ENCODE data around the gene KIRREL1. TPM values are rescaled to one million over a fixed set of nuclear protein-coding genes. Genes with fewer than 3 reads are reported as not detected.

The KIRREL1 gene
- total RNA-seq, 3 donors from 2014 or later: 3.4 to 29.5 (median 13.5) TPM

Other genes with a start within 250 kb of the KIRREL1 start
- 1 to 10 TPM in 2 of 3 donors, under 1 TPM in 1; 0.51 to 1.4 (median 1.0) TPM for gene FCRL2, start 216.5 kb upstream of the KIRREL1 start, total RNA-seq
- gene FCRL1, start 173.5 kb upstream of the KIRREL1 start, total RNA-seq: 1 to 10 TPM in 1 of 3 donors, under 1 TPM in 1, not detected in 1; 0.17 to 1.4 TPM
- under 1 TPM in 1 of 3 donors, not detected in 2; 0.22 TPM for gene CD5L, start 151.8 kb upstream of the KIRREL1 start, total RNA-seq
- gene CD1D, start 187.2 kb downstream of the KIRREL1 start, total RNA-seq: 1 to 10 TPM; 2.4 to 7.5 (median 5.4) TPM

Measured in mucosa of descending colon (tissue), 3 donors.